BLaER1 (cell line): ENCODE results near the gene DPEP1.

Experiments used
- H3K27ac ChIP-seq: shearing (Covaris generic); formaldehyde crosslinking; 2 replicates; pipeline ENCODE4 v1.8.1; 2022
- H3K27me3 ChIP-seq: shearing (Covaris generic); formaldehyde crosslinking; 2 replicates; pipeline ENCODE4 v1.8.1; 2022
- H3K36me3 ChIP-seq: shearing (Covaris generic); formaldehyde crosslinking; 2 replicates; pipeline ENCODE4 v1.8.1; 2022
- H3K4me1 ChIP-seq: shearing (Covaris generic); formaldehyde crosslinking; 2 replicates; pipeline ENCODE4 v1.8.1; 2022
- H3K4me2 ChIP-seq: shearing (Covaris generic); formaldehyde crosslinking; 2 replicates; pipeline ENCODE4 v1.8.1; 2022
- H3K4me3 ChIP-seq: shearing (Covaris generic); formaldehyde crosslinking; 2 replicates; pipeline ENCODE4 v1.8.1; 2022
- H3K9ac ChIP-seq: shearing (Covaris generic); formaldehyde crosslinking; 2 replicates; pipeline ENCODE4 v1.8.1; 2022
- H3K9me3 ChIP-seq: shearing (Covaris generic); formaldehyde crosslinking; 2 replicates; pipeline ENCODE4 v1.8.1; 2022
- H4K20me1 ChIP-seq: shearing (Covaris generic); formaldehyde crosslinking; 2 replicates; pipeline ENCODE4 v1.8.1; 2022
- Cebpa-rat ChIP-seq: shearing (Covaris generic); IDR thresholded peaks from 2 replicates; pipeline ENCODE4 v1.8.1; 2022

The DPEP1 gene

GRCh38 chr16:89577055-89577759 lies 36.2 kb upstream of the DPEP1 start:
- Histone ChIP-seq H3K4me1 (peaks cover 50% of the 10 kb centered on the region), H3K4me2 (peak overlapping the region; percentile 100), H3K36me3 (peaks cover 48% of the 10 kb centered on the region), H3K9me3 (peaks cover 9% of the 10 kb centered on the region), H3K27ac (0 out of 2 replicates have a peak overlapping the region, but pooled peaks have one; percentile 90), H3K9ac (peak overlapping the region; percentile 22; the same call in 1 of the 2 replicates), H4K20me1 (peaks cover 12% of the 10 kb centered on the region), H3K4me3 (peak overlapping the region; percentile 76; the same call in 1 of the 2 replicates), H3K27me3 (no peaks in the 10 kb centered on the region)
- no peak for TF ChIP-seq Cebpa-rat

GRCh38 chr16:89579351-89579750 lies 34.1 kb upstream of the DPEP1 start:
- Histone ChIP-seq H4K20me1 (peaks cover 34% of the 10 kb centered on the region), H3K36me3 (peaks cover 69% of the 10 kb centered on the region), H3K4me3 (no peak overlapping the region), H3K9me3 (peaks cover 9% of the 10 kb centered on the region), H3K27me3 (no peaks in the 10 kb centered on the region), H3K9ac (no peak overlapping the region), H3K4me1 (peaks cover 45% of the 10 kb centered on the region), H3K4me2 (no peak overlapping the region), H3K27ac (no peak overlapping the region)
- TF ChIP-seq Cebpa-rat, result no peak

- H3K27me3 ChIP-seq, result no peaks in the 10 kb centered on the region
- no peak overlapping the region for H3K27ac ChIP-seq
- H3K4me3 ChIP-seq, result no peak overlapping the region
- no peak for TF ChIP-seq Cebpa-rat
- H3K9me3 ChIP-seq, result peaks cover 9% of the 10 kb centered on the region
- peaks cover 77% of the 10 kb centered on the region for H3K36me3 ChIP-seq
- H4K20me1 ChIP-seq, result peaks cover 44% of the 10 kb centered on the region
- H3K4me1 ChIP-seq, result peaks cover 46% of the 10 kb centered on the region
- no peak overlapping the region for H3K4me2 ChIP-seq
- no peak overlapping the region for H3K9ac ChIP-seq
Observed at GRCh38 chr16:89581045-89581695, 32.3 kb upstream of the DPEP1 start.

GRCh38 chr16:89581861-89582563 lies 31.4 kb upstream of the DPEP1 start:
- peaks cover 44% of the 10 kb centered on the region for H4K20me1 ChIP-seq
- H3K27me3 ChIP-seq, result no peaks in the 10 kb centered on the region
- TF ChIP-seq Cebpa-rat, result no peak
- H3K27ac ChIP-seq, result 0 out of 2 replicates have a peak overlapping the region, but pooled peaks have one; percentile 13
- 0 out of 2 replicates have a peak overlapping the region, but pooled peaks have one; percentile 38 for H3K9ac ChIP-seq
- H3K36me3 ChIP-seq, result peaks cover 83% of the 10 kb centered on the region
- H3K4me1 ChIP-seq, result peaks cover 38% of the 10 kb centered on the region
- H3K9me3 ChIP-seq, result peaks cover 9% of the 10 kb centered on the region
- peak overlapping the region; percentile 26; the same call in 1 of the 2 replicates for H3K4me2 ChIP-seq
- H3K4me3 ChIP-seq, result no peak overlapping the region

DNA sequence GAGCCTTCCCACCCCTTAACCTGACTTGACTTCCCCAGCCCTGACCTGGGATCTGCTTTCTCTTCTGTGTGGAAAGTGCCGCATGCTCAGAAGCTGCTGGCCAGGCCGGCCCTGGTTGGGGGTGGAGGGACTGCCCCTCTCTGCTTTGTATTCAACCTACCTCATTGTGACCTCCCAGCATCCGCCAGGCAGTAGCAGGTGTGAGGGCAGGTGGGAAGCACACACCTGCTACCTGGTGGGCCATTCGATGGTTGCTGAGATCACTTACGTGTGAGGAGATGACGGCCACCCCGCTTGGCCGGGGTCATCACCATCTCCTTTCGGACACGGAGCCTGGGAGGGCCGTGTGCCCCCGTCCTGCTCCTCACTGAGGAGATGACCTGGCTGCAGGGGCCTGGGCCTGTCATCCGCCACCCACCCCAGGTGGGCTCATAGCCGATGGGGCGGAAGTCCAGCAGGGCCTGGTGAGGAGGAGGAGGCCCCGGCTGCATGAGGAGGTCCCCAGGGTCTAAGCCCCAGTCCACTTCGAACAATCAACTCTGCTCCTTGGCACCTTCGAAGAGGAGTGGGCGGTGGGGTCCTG lies 30.7 kb upstream of the DPEP1 start:
- peaks cover 80% of the 10 kb centered on the region for H3K36me3 ChIP-seq
- TF ChIP-seq Cebpa-rat, result no peak
- H3K27me3 ChIP-seq, result no peaks in the 10 kb centered on the region
- peaks cover 33% of the 10 kb centered on the region for H3K4me1 ChIP-seq
- H4K20me1 ChIP-seq, result peaks cover 44% of the 10 kb centered on the region
- H3K9ac ChIP-seq, result no peak overlapping the region
- H3K9me3 ChIP-seq, result peaks cover 9% of the 10 kb centered on the region
- no peak overlapping the region for H3K27ac ChIP-seq
- peak overlapping the region; percentile 26; the same call in 1 of the 2 replicates for H3K4me2 ChIP-seq
- H3K4me3 ChIP-seq, result no peak overlapping the region

- Histone ChIP-seq H4K20me1 (peaks cover 44% of the 10 kb centered on the region), H3K9ac (no peak overlapping the region), H3K4me1 (peaks cover 33% of the 10 kb centered on the region), H3K27me3 (no peaks in the 10 kb centered on the region), H3K36me3 (peaks cover 80% of the 10 kb centered on the region), H3K27ac (no peak overlapping the region), H3K9me3 (peaks cover 9% of the 10 kb centered on the region), H3K4me3 (no peak overlapping the region), H3K4me2 (peak overlapping the region; percentile 91)
- TF ChIP-seq Cebpa-rat, result no peak
Observed at GRCh38 chr16:89583197-89583894, 30.1 kb upstream of the DPEP1 start.

DNA sequence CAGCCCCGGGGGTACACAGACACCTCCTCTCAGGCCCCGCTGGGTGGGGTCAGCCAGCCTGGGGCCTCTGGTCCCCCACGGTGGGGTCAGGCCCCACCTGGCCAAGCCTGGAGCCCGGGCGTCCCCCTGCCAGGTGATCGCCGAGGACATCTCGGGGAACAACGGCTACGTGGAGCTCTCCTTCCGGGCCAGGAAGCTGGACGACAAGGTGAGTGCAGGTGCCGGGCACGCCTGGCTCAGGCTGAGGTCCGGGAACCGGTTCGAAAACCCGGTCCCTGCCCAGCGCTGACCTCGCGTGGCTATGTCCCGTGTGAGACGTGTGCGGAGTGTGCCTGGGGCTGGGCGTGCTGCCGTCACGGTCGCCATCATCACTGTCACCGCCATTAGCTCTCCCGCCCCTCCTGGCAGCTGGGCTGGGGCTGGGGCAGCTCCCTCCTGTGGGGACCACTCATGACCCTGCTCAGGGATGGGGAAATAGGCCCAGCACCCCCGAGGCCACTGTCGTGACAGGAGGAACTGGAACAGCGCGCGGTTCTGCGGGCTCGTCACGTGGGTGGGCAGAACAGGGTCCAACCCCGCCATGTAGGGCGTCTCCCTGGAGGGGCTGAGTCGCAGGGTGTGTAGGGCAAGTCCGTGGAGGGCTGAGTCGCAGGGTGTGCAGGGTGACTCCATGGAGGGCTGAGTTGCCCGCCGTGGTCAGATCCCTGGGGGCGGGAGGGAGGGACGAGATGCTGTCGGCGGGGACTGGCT lies 29.4 kb upstream of the DPEP1 start:
- Histone ChIP-seq H3K36me3 (peaks cover 80% of the 10 kb centered on the region), H3K4me2 (peak overlapping the region; percentile 91), H3K4me3 (no peak overlapping the region), H3K27ac (no peak overlapping the region), H3K4me1 (peaks cover 33% of the 10 kb centered on the region), H3K27me3 (no peaks in the 10 kb centered on the region), H4K20me1 (peaks cover 44% of the 10 kb centered on the region), H3K9ac (no peak overlapping the region), H3K9me3 (peaks cover 6% of the 10 kb centered on the region)
- no peak for TF ChIP-seq Cebpa-rat

DNA sequence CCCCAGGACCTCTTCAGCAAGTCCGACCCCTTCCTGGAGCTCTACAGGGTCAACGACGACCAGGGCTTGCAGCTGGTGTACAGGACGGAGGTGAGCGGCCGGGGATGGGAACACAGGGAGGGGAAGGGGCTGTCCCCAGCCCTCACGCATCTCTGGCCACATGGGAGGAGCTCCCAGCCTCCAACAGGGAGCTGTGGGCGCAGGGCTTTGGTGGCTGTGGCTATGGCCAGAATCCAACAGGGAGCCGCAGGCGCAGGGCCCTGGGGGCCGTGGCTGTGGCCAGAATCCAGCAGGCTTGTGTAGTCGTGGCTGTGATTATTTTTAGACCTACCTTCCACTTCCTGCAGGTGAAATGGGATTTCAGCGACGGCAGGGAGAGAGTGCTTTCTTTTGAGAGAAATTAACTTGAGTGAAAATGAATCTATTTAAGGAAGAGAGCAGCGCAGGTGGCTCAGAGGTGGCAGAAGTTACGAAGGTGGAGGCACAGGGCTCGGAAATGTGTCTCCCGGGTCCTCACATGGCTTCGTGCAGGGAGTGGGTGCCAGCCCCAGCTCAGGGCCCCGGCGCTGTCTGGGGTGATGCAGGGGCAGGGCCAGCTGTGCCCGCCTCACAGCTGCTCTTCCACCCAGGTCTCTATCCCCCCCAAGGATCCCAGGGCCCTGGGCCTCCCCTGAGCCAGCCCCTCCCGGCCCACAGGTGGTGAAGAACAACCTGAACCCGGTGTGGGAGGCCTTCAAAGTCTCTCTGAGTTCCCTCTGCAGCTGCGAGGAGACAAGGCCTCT lies 28.5 kb upstream of the DPEP1 start:
- Histone ChIP-seq H3K9ac (peak overlapping the region; percentile 10; the same call in 1 of the 2 replicates), H3K9me3 (no peaks in the 10 kb centered on the region), H3K4me2 (peak overlapping the region; percentile 91), H3K4me3 (no peak overlapping the region), H3K36me3 (peaks cover 82% of the 10 kb centered on the region), H4K20me1 (peaks cover 44% of the 10 kb centered on the region), H3K4me1 (peaks cover 33% of the 10 kb centered on the region), H3K27ac (0 out of 2 replicates have a peak overlapping the region, but pooled peaks have one; percentile 35), H3K27me3 (no peaks in the 10 kb centered on the region)
- TF ChIP-seq Cebpa-rat, result no peak
